ENCODE measurements around the gene MEIS2.

The MEIS2 gene

GRCh38 chr15:37104424-37104981, 4.2 kb upstream of the MEIS2 start:
- Histone ChIP-seq H3K27ac (ENCODE audit: low read depth, low read length) (no peak overlapping the region), H3K9me3 (ENCODE audit: insufficient read depth, low read depth, low read length) (no peaks in the 10 kb centered on the region), H3K4me1 (ENCODE audit: control insufficient read depth in 1 of 2, insufficient read depth in 2 of 2, low read length in 2 of 2) (peaks cover 0 to 2% of the 10 kb centered on the region in 2 experiments), H2BK12ac (ENCODE audit: low read length) (no peak overlapping the region), H3K4me2 (ENCODE audit: low read length) (no peak overlapping the region), H4K91ac (ENCODE audit: low read depth, low read length) (no peak overlapping the region), H3K23ac (ENCODE audit: low read length) (no peak overlapping the region), H3K79me1 (ENCODE audit: low read length) (peaks cover 14% of the 10 kb centered on the region), H3K27me3 (ENCODE audit: insufficient read depth, low read length) (peaks cover 31% of the 10 kb centered on the region), H2AFZ (ENCODE audit: insufficient read depth, low read length, poor library complexity) (no peak overlapping the region), H3K4me3 (ENCODE audit: low read depth, low read length) (no peak overlapping the region), H3K18ac (ENCODE audit: low read length) (no peak overlapping the region), H3K36me3 (ENCODE audit: control insufficient read depth in 1 of 2, insufficient read depth in 2 of 2, low read length in 2 of 2) (no peaks in the 10 kb centered on the region), H3K14ac (ENCODE audit: low read length) (no peak overlapping the region), H4K12ac (ENCODE audit: low read depth, low read length) (no peak overlapping the region), H4K8ac (ENCODE audit: low read depth, low read length) (no peak overlapping the region), H2BK5ac (ENCODE audit: low read depth, low read length, poor library complexity) (no peak overlapping the region), H3K79me2 (ENCODE audit: control insufficient read depth, insufficient read depth, low read length, poor library complexity) (peaks cover 4% of the 10 kb centered on the region), H3K4ac (ENCODE audit: low read depth, low read length) (no peak overlapping the region), H3K9ac (ENCODE audit: low read length) (no peak overlapping the region), H2BK120ac (ENCODE audit: insufficient read depth, low read length, poor library complexity) (no peak overlapping the region), H2AK5ac (ENCODE audit: low read length) (no peak overlapping the region)
- WGBS (ENCODE audit: extremely low coverage, insufficient coverage, insufficient read length) = no CpG with 5 or more reads among the region's 12 CpGs
- DNase-seq = no peak

GRCh38 chr15:37103475-37104423, 3.4 kb upstream of the MEIS2 start:
- Histone ChIP-seq H3K18ac (ENCODE audit: low read length) (no peak overlapping the region), H2AK5ac (ENCODE audit: low read length) (no peak overlapping the region), H3K79me2 (ENCODE audit: control insufficient read depth, insufficient read depth, low read length, poor library complexity) (peaks cover 7% of the 10 kb centered on the region), H3K14ac (ENCODE audit: low read length) (no peak overlapping the region), H4K91ac (ENCODE audit: low read depth, low read length) (no peak overlapping the region), H2BK12ac (ENCODE audit: low read length) (no peak overlapping the region), H2BK5ac (ENCODE audit: low read depth, low read length, poor library complexity) (no peak overlapping the region), H3K23ac (ENCODE audit: low read length) (no peak overlapping the region), H4K12ac (ENCODE audit: low read depth, low read length) (no peak overlapping the region), H3K4me3 (ENCODE audit: low read depth, low read length) (no peak overlapping the region), H2BK120ac (ENCODE audit: insufficient read depth, low read length, poor library complexity) (no peak overlapping the region), H3K4me2 (ENCODE audit: low read length) (no peak overlapping the region), H4K8ac (ENCODE audit: low read depth, low read length) (no peak overlapping the region), H3K9ac (ENCODE audit: low read length) (no peak overlapping the region), H3K4ac (ENCODE audit: low read depth, low read length) (no peak overlapping the region), H3K9me3 (ENCODE audit: insufficient read depth, low read depth, low read length) (no peaks in the 10 kb centered on the region), H3K27me3 (ENCODE audit: insufficient read depth, low read length) (peaks cover 28% of the 10 kb centered on the region), H3K4me1 (ENCODE audit: control insufficient read depth in 1 of 2, insufficient read depth in 2 of 2, low read length in 2 of 2) (no peaks in the 10 kb centered on the region), H3K79me1 (ENCODE audit: low read length) (peaks cover 17% of the 10 kb centered on the region), H3K27ac (ENCODE audit: low read depth, low read length) (no peak overlapping the region), H3K36me3 (ENCODE audit: control insufficient read depth in 1 of 2, insufficient read depth in 2 of 2, low read length in 2 of 2) (no peaks in the 10 kb centered on the region), H2AFZ (ENCODE audit: insufficient read depth, low read length, poor library complexity) (no peak overlapping the region)
- no CpG with 5 or more reads among the region's 27 CpGs for WGBS (ENCODE audit: extremely low coverage, insufficient coverage, insufficient read length)
- DNase-seq = no peak

GRCh38 chr15:37103163-37103435, 2.8 kb upstream of the MEIS2 start:
- no CpG with 5 or more reads among the region's 2 CpGs for WGBS (ENCODE audit: extremely low coverage, insufficient coverage, insufficient read length)

GRCh38 chr15:37102305-37103162, 2.2 kb upstream of the MEIS2 start:
- no peak overlapping the region for H3K18ac ChIP-seq (ENCODE audit: low read length)
- H3K27me3 ChIP-seq (ENCODE audit: insufficient read depth, low read length) = peaks cover 22% of the 10 kb centered on the region
- H3K4ac ChIP-seq (ENCODE audit: low read depth, low read length) = no peak overlapping the region
- H3K79me2 ChIP-seq (ENCODE audit: control insufficient read depth, insufficient read depth, low read length, poor library complexity) = peaks cover 13% of the 10 kb centered on the region
- peak overlapping the region; percentile 98 for H3K4me2 ChIP-seq (ENCODE audit: low read length)
- H3K23ac ChIP-seq (ENCODE audit: low read length) = no peak overlapping the region
- H2AFZ ChIP-seq (ENCODE audit: insufficient read depth, low read length, poor library complexity) = no peak overlapping the region
- no peaks in the 10 kb centered on the region for H3K9me3 ChIP-seq (ENCODE audit: insufficient read depth, low read depth, low read length)
- H3K4me3 ChIP-seq (ENCODE audit: low read depth, low read length) = peak overlapping the region; percentile 27
- no peak overlapping the region for H2BK120ac ChIP-seq (ENCODE audit: insufficient read depth, low read length, poor library complexity)
- no peak overlapping the region for H2BK12ac ChIP-seq (ENCODE audit: low read length)
- no peak overlapping the region for H3K14ac ChIP-seq (ENCODE audit: low read length)
- no peak overlapping the region for H2AK5ac ChIP-seq (ENCODE audit: low read length)
- H3K27ac ChIP-seq (ENCODE audit: low read depth, low read length) = no peak overlapping the region
- peaks cover 24% of the 10 kb centered on the region for H3K79me1 ChIP-seq (ENCODE audit: low read length)
- H3K4me1 ChIP-seq (ENCODE audit: control insufficient read depth in 1 of 2, insufficient read depth in 2 of 2, low read length in 2 of 2) = peaks cover 2 to 4% of the 10 kb centered on the region in 2 experiments
- peak in 1 of 2 donors; percentile 27 for DNase-seq
- H4K91ac ChIP-seq (ENCODE audit: low read depth, low read length) = no peak overlapping the region
- no peak overlapping the region for H3K9ac ChIP-seq (ENCODE audit: low read length)
- WGBS (ENCODE audit: extremely low coverage, insufficient coverage, insufficient read length) = no CpG with 5 or more reads among the region's 38 CpGs
- no peaks in the 10 kb centered on the region for H3K36me3 ChIP-seq (ENCODE audit: control insufficient read depth in 1 of 2, insufficient read depth in 2 of 2, low read length in 2 of 2)
- no peak overlapping the region for H2BK5ac ChIP-seq (ENCODE audit: low read depth, low read length, poor library complexity)
- H4K8ac ChIP-seq (ENCODE audit: low read depth, low read length) = no peak overlapping the region
- H4K12ac ChIP-seq (ENCODE audit: low read depth, low read length) = no peak overlapping the region

More at GRCh38 chr15:37103163-37103435, 2.8 kb upstream of the MEIS2 start:
- no peak overlapping the region for H2BK12ac ChIP-seq (ENCODE audit: low read length)
- no peak overlapping the region for H4K8ac ChIP-seq (ENCODE audit: low read depth, low read length)
- no peak for DNase-seq
- H3K23ac ChIP-seq (ENCODE audit: low read length) = no peak overlapping the region
- no peak overlapping the region for H2BK120ac ChIP-seq (ENCODE audit: insufficient read depth, low read length, poor library complexity)
- no peak overlapping the region for H4K91ac ChIP-seq (ENCODE audit: low read depth, low read length)
- no peaks in the 10 kb centered on the region for H3K9me3 ChIP-seq (ENCODE audit: insufficient read depth, low read depth, low read length)
- H3K79me2 ChIP-seq (ENCODE audit: control insufficient read depth, insufficient read depth, low read length, poor library complexity) = peaks cover 8% of the 10 kb centered on the region
- H3K4me1 ChIP-seq (ENCODE audit: control insufficient read depth in 1 of 2, insufficient read depth in 2 of 2, low read length in 2 of 2) = no peaks in the 10 kb centered on the region
- H3K4ac ChIP-seq (ENCODE audit: low read depth, low read length) = no peak overlapping the region
- H4K12ac ChIP-seq (ENCODE audit: low read depth, low read length) = no peak overlapping the region
- no peak overlapping the region for H3K27ac ChIP-seq (ENCODE audit: low read depth, low read length)
- no peak overlapping the region for H3K4me2 ChIP-seq (ENCODE audit: low read length)
- no peak overlapping the region for H2AFZ ChIP-seq (ENCODE audit: insufficient read depth, low read length, poor library complexity)
- peaks cover 20% of the 10 kb centered on the region for H3K79me1 ChIP-seq (ENCODE audit: low read length)
- no peak overlapping the region for H2BK5ac ChIP-seq (ENCODE audit: low read depth, low read length, poor library complexity)
- H3K4me3 ChIP-seq (ENCODE audit: low read depth, low read length) = no peak overlapping the region
- H3K36me3 ChIP-seq (ENCODE audit: control insufficient read depth in 1 of 2, insufficient read depth in 2 of 2, low read length in 2 of 2) = no peaks in the 10 kb centered on the region
- H3K9ac ChIP-seq (ENCODE audit: low read length) = no peak overlapping the region
- no peak overlapping the region for H3K14ac ChIP-seq (ENCODE audit: low read length)
- no peak overlapping the region for H2AK5ac ChIP-seq (ENCODE audit: low read length)
- peaks cover 22% of the 10 kb centered on the region for H3K27me3 ChIP-seq (ENCODE audit: insufficient read depth, low read length)
- no peak overlapping the region for H3K18ac ChIP-seq (ENCODE audit: low read length)
